Measurements from ENCODE around the gene IFT20.
"Not testable (repeated sequence)": the region's sequence is repeated elsewhere in the genome, so short reads cannot be mapped to it uniquely, and the experiment has no call there.

Gene IFT20

DNA sequence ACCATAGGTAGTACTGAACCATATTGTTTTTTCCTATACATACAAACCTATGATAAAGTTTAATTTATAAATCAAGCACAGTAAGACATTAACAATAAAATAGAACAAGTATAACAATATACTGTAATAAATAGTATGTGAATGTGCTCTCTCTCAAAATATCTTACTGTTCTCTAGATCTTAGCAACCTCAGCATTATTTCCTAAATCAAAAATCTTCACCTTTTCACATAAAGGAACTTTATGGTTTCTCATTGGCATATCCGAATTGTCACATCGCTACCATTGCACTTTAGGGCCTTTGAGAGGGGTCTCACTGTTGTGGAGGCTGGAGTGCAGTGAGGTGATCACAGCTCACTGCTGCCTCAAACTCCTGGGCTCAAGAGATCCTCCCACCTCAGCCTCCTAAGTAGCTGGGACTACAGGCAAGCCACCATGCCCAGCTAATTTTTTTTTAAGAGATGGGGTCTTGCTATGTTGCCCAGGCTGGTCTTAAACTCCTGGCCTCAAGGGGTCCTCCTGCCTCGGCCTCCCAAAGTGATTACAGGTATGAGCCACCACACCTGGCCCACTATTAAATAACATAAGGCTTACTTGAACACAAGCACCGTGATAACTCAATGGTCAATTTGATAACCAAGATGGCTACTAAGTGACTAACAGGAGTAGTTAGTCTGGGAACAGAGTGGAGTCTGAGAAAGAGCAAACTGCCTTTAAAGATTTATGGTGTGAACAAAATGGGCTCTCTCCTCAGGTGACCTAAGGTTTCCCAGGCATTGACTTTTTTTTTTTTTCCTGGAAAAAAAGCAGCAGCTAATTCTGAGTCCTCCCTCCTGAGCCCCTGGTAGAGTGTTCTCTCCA lies 19.2 kb downstream of the IFT20 start:
- DNase-seq (ENCODE audit: low read depth in 2 of 2) = no peak

DNA sequence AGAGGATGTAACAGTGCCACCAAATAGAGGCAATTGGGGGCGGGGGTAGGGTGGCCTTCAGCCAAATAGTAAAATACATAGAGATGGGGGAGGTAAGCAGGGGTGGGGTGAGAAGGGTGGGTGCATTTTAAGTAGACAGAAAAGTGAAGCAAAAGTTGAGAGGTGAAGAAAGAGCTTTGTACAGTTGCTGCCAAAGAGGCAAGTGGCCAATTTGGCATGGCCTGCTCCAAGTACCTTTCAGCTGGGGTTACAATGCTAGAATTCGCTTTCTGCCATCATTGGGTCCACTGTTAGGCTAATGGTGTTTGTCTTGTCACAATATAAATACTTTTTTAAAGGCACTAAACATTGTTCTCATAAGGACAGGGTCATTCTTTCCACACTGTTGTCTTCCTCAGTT lies 21.4 kb downstream of the IFT20 start:
- DNase-seq (ENCODE audit: low read depth in 2 of 2) = no peak

DNA sequence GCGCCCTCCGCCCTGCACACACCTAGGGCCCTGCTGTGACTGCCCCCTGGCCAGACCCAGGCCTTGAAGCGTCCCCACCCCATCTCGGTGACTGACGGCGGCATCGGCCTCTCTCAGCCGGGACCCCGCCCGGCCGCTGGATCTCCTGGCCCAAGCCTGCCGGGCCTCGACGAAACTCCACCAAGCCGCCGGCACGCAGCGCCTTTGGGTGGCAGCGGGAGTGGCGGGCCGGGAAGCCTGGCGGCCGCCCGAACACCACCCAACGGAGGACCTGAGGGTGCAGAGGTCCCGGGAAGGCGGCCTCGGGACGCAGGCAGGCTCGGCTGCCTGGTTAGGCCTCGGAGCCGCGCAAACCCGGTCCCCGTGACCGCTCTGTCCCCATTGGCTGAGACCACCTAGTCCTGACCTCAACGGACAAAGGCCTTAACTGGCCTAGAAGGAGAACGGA lies 28.3 kb downstream of the IFT20 start:
- no peak for DNase-seq (ENCODE audit: low read depth in 2 of 2)

DNA sequence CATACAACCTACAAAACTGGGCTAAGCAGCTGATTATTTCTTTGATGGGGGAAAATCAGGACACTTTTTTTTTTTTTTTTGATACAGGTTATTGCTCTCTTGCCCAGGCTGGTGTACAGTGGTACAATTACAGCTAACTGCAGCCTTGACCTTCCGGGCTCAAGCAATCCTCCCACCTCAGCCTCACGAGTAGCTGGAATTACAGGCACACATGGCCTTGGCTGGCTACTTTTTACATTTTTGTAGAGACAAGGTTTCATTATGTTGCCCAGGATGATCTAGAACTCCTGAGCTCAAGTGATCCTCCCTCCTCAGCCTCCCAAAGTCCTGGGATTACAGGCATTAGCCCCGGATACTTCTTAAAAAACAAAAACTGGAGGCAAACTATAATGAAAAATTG lies 36.8 kb downstream of the IFT20 start:
- DNase-seq (ENCODE audit: low read depth in 2 of 2) = no peak

DNA sequence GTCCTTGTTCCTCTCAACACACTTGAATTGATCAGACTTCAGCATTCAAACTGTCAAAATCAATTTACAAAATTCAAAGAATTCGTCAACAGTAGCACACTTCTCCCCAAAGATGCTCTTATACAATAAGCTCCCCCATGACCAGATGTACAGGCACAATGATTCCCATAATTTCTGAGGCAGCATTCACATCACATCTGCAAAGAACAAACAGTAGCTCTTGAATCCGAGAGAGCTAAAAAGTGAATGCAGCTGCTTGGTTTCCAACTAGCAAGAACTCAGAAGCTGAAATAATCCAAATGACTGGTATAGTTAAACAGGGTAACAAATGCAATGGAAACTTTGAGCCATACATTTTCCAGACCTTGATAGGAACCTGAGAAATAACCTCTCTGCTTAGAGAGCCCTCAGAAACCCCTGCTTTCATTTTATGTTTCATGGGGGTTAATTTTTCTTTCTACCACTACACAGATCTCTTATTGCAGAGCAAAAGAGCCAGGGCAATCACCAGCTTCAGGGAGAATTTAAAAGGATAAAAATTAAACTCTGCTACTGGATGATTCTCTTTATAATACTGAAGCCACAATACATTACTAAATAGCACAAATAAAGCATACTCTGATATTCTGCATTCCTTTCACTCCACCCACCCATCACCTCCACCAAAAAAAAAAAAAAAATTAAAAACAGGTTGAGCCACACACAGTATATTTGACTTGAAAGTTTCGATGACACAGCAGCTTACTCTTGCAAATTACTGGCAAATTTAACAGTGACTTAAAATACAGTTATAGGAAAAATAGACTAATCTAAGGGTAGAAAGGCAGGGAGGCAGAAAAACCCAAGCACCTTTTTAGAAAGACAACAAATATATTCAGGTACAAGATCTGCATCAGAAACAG lies 39.3 kb downstream of the IFT20 start:
- no peak for DNase-seq (ENCODE audit: low read depth in 2 of 2)

DNA sequence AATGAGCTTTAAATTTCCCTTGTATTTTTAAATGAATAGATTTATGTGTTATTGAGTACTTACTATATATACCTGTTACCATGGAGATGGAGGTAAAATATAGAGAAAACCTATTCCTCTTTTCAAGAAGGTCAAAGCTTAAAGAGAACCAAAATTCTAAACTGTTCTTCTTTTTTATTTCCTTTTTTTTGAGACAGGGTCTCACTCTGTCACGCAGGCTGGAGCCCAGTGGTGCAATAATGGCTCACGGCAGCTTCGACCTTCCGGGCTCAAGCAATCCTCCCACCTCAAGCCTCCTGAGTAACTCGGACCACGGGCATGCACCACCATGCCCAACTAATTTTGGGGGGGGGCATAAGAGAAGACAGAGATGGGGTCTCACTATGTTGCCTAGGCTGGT lies 41.3 kb downstream of the IFT20 start:
- no peak for DNase-seq (ENCODE audit: low read depth in 2 of 2)

DNA sequence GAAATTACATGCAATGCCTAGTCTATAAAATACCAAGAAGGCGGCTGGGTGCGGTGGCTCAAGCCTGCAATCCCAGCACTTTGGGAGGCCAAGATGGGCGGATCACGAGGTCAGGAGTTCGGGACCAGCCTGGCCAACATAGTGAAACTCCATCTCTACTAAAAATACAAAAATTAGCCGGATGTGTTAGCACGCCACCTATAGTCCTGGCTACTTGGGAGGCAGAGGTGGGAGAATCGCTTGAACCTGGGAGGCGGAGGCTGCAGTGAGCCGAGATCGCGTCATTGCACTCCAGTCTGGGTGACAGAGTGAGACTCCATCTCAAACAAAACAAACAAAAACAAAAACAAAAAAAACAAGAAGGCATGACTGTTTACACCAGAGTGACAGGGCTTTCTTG lies 42.4 kb downstream of the IFT20 start:
- DNase-seq (ENCODE audit: low read depth in 2 of 2) = not testable (repeated sequence)

DNA sequence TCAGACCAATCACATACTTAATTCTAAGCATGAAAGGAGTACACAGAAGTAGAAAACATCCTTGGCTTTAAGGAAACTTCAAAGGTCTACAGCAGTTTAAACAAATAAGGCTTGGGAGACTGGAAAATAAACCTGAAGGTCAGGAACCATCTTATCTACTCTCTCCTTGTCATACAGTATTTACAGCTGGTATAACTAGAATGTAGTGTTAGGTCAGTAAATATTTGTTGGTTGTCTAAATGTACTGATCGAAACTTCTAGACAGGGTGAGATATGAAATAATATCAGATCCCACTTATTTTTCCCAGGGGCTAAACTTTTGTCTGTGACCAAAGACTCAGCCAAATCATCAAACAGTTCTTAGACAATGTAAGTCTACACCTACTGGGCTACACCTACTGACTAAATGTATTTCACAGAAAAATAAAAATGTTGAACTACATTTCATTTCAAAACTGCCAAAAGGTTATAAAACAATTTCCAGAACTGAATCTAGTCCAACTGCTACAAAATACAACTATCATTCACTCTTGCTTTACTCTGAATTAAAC lies 43.4 kb downstream of the IFT20 start:
- DNase-seq (ENCODE audit: low read depth in 2 of 2) = no peak

DNA sequence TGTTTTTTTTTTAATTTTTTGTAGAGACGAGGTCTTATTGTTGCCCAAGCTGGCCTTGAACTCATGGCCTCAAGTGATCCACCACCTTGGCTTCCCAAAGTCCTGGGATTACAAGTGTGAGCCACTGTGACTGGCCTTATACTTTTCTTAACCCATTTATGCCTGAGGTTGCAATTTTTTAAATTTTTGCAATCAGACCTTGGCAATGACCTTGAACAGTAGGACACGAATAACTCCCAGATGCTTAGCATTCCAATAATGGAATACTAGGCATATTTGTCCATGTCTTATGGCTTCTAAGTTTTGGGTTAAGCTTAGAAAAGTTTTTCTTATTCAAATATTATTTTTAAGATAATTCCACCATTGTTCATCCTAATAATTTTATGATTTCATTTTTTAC lies 44.6 kb downstream of the IFT20 start:
- no peak for DNase-seq (ENCODE audit: low read depth in 2 of 2)

DNA sequence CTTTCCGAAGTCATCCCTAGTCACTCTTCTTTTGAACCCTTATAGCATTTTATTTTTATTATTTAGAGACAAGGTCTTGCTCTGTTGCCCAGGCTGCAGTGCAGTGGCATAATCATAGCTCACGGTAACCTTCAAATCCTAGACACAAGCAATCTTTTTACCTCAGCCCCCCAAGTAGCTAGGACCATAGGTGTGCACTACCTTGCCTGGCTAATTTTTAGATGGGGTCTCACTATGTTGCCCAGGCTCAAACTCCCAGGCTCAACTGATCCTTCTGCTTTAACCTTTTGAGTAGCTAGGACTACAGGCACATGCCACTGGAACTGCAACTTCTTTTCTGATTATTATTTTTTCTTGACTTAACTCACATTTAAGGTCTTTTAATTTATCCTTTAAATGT lies 49.3 kb downstream of the IFT20 start:
- no peak for DNase-seq (ENCODE audit: low read depth in 2 of 2)

DNA sequence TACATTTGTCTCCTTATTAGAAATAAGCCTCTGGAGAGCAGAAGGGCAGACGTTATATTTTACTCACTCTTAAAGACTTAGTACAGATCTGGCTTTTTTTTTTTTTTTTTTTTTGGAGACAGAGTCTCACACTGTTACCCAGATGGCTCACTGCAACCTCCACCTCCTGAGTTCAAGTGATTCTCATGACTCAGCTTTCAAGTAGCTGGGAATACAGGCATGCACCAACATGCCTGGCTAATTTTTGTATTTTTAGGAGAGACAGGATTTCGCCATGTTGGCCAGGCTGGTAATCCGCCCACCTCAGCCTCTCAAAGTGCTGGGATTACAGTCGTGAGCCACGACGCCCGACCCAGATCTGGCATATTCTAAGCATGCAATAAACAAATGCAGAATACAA lies 52.7 kb downstream of the IFT20 start:
- no peak for DNase-seq (ENCODE audit: low read depth in 2 of 2)

DNA sequence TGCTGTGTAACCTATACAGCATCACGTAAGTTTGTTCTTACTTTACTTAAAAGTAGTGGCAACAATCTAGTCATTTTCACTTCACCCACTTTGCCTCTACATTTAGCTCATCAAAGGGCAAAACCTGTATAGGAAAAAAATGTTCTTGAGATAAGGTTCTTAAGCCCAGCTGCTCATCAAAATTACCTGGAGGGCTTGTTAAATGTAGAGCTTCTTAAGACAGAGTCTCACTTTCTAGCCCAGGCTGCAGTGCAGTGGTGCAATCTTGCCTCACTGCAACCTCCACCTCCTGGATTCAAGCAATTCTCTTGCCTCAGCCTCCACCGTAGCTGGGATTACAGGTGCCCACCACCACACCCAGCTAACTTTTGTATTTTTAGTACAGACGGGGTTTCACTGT lies 54.4 kb downstream of the IFT20 start:
- DNase-seq (ENCODE audit: low read depth in 2 of 2) = no peak

DNA sequence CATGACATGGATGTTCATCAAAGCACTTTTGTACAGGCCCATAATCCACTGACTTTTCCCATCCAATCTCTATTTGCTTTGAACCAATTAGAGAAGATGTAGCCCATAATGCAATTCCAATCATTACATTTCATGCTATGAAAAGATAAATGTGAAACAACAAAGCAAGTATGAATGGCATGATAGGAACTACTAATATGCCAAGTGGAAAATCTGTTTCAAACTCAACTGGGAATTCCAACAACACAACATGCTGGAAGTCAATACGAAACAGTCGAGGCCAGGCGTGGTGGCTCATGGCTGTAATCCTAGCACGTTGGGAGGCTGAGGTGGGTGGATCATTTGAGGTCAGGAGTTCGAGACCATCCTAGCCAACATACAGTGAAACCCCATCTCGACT lies 55.9 kb downstream of the IFT20 start:
- no peak for DNase-seq (ENCODE audit: low read depth in 2 of 2)
